ENCODE data around the gene ATP8A2.

Gene ATP8A2

DNA sequence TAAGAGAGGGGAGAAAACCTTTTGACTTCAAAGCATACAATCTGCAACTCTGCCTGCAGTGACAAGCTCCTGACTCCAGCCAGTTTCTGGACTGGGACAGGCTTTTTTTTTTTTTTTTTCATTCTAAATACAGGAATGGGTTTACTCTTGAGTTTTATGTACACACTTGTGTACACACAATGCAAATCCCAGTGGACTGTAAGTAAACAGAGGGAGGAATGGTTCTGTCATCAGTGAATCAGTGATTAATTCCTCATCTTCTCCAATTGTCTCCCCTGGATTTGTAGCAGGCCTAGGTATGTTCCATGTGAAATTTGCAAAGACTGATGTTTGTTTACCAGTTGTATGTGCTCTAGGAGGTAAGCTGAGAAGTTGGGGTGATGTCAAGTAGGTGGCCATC is 495.3 kb downstream of the ATP8A2 start:
- TF ChIP-seq, protein P1, sequence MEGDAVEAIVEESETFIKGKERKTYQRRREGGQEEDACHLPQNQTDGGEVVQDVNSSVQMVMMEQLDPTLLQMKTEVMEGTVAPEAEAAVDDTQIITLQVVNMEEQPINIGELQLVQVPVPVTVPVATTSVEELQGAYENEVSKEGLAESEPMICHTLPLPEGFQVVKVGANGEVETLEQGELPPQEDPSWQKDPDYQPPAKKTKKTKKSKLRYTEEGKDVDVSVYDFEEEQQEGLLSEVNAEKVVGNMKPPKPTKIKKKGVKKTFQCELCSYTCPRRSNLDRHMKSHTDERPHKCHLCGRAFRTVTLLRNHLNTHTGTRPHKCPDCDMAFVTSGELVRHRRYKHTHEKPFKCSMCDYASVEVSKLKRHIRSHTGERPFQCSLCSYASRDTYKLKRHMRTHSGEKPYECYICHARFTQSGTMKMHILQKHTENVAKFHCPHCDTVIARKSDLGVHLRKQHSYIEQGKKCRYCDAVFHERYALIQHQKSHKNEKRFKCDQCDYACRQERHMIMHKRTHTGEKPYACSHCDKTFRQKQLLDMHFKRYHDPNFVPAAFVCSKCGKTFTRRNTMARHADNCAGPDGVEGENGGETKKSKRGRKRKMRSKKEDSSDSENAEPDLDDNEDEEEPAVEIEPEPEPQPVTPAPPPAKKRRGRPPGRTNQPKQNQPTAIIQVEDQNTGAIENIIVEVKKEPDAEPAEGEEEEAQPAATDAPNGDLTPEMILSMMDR (IDR thresholded peaks at IDR 0.05; ENCODE audit: low read depth, low read length), result no peak
- H3K4me3 ChIP-seq (ENCODE audit: low read depth, low read length), result no peak overlapping the region

GRCh38 chr13:25868490-25868889 is 496.7 kb downstream of the ATP8A2 start:
- TF ChIP-seq, protein P1 (IDR thresholded peaks at IDR 0.05; ENCODE audit: low read depth, low read length), result no peak
- no peak overlapping the region for H3K4me3 ChIP-seq (ENCODE audit: low read depth, low read length)

DNA sequence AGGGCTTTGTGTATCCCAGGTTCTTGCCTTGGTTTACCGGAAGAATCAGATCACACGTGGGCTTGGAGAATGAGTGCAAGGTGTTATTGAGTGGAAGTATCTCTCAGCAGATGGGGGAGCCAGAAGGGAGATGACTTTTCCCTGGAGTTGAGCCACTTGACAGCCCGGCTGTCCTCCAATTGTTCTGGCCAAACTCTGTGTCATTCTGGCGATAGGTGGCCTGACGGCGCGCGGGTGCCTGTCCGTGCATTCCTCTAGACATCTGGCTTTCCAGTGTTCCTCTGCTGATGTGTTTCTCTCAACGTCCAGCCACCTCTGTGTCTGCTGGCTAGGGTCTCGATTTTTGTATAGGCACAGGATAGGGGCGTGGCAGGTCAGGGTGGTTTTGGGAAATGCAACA is 498.2 kb downstream of the ATP8A2 start:
- TF ChIP-seq, protein P1 (IDR thresholded peaks at IDR 0.05; ENCODE audit: low read depth, low read length), result no peak

GRCh38 chr13:25871389-25872125 is 499.8 kb downstream of the ATP8A2 start:
- TF ChIP-seq, protein P1 (IDR thresholded peaks at IDR 0.05; ENCODE audit: low read depth, low read length), result no peak

More for the DNA sequence above, 498.2 kb downstream of the ATP8A2 start:
- no peak overlapping the region for H3K4me3 ChIP-seq (ENCODE audit: low read depth, low read length)

GRCh38 chr13:25872481-25873241 is 500.9 kb downstream of the ATP8A2 start:
- TF ChIP-seq, protein P1 (IDR thresholded peaks at IDR 0.05; ENCODE audit: low read depth, low read length), result no peak
- no peak overlapping the region for H3K4me3 ChIP-seq (ENCODE audit: low read depth, low read length)

More at GRCh38 chr13:25871389-25872125, 499.8 kb downstream of the ATP8A2 start:
- H3K4me3 ChIP-seq (ENCODE audit: low read depth, low read length), result no peak overlapping the region

- no peak overlapping the region for H3K4me3 ChIP-seq (ENCODE audit: low read depth, low read length)
- TF ChIP-seq, protein P1 (IDR thresholded peaks at IDR 0.05; ENCODE audit: low read depth, low read length), result no peak
Observed at GRCh38 chr13:25873242-25873612, 501.5 kb downstream of the ATP8A2 start.

All from WI38 (cell line).